Caco-2 (cell line): ENCODE results near the gene MTOR. TPM values are rescaled to one million over a fixed set of nuclear protein-coding genes. Genes with fewer than 3 reads are reported as not detected.

Experiments used
- BruUV-seq: library from RNA; stranded (reverse); fragments of 400-500 nt; replicated peaks from 2 replicates; lab custom pipeline; 2021; lab: Mats Ljungman, UMichigan
- CTCF ChIA-PET: fragments of 300-600 bp; sonication (Branson Sonifier 250); formaldehyde crosslinking; loops from one replicate; lab custom pipeline; 2022; ENCODE audit warnings: antibody characterized with exemption; lab: Charles Lee
- POLR2A ChIA-PET: fragments of 300-600 bp; sonication (Branson Sonifier 250); formaldehyde crosslinking; loops from one replicate; lab custom pipeline; 2022; ENCODE audit warnings: antibody characterized with exemption; lab: Charles Lee
- DNase-seq, 2 experiments: peaks; one replicate each; pipeline versions ENCODE4 v3.0.0 to v3.0.0-alpha.2; 2020 to 2022
- H3K27me3 ChIP-seq: replicated peaks from 2 replicates; pipeline ENCODE4 v1.6.0; 2011; ENCODE audit warnings: low read length; ENCODE audit not compliant: control insufficient read depth, insufficient read depth
- H3K36me3 ChIP-seq: 2 replicates; pipeline ENCODE4 v1.5.1; 2011; ENCODE audit warnings: low read length; ENCODE audit not compliant: control insufficient read depth, insufficient read depth
- H3K4me1 ChIP-seq: fragments of 250-450 bp; sonication (Bioruptor Pico); 2 replicates; pipeline ENCODE4 v1.5.1; 2020; ENCODE audit warnings: mild to moderate bottlenecking
- H3K4me3 ChIP-seq: 2 replicates; pipeline ENCODE4 v1.5.1; 2011; ENCODE audit warnings: low read depth, mild to moderate bottlenecking, control low read depth, low read length
- H3K9me3 ChIP-seq: fragments of 250-450 bp; sonication (Bioruptor Pico); 2 replicates; pipeline ENCODE4 v1.5.1; 2020; ENCODE audit warnings: mild to moderate bottlenecking, moderate library complexity
- H3K27ac Mint-ChIP-seq: one replicate; pipeline ENCODE4 v1.8.0; 2022; ENCODE audit warnings: mixed read lengths; ENCODE audit not compliant: unreplicated experiment
- H3K27me3 Mint-ChIP-seq: one replicate; pipeline ENCODE4 v1.8.0; 2022; ENCODE audit warnings: mixed read lengths; ENCODE audit not compliant: insufficient read depth, unreplicated experiment
- H3K36me3 Mint-ChIP-seq: one replicate; pipeline ENCODE4 v1.8.0; 2022; ENCODE audit warnings: mild to moderate bottlenecking, mixed read lengths; ENCODE audit not compliant: insufficient read depth, unreplicated experiment
- H3K4me1 Mint-ChIP-seq: one replicate; pipeline ENCODE4 v1.8.0; 2022; ENCODE audit warnings: low read depth, mixed read lengths; ENCODE audit not compliant: unreplicated experiment
- H3K4me3 Mint-ChIP-seq: one replicate; pipeline ENCODE4 v1.8.0; 2022; ENCODE audit warnings: mild to moderate bottlenecking, moderate library complexity, mixed read lengths; ENCODE audit not compliant: unreplicated experiment
- H3K9me3 Mint-ChIP-seq: one replicate; pipeline ENCODE4 v1.8.0; 2022; ENCODE audit warnings: mixed read lengths; ENCODE audit not compliant: unreplicated experiment
- intact Hi-C: fragments of 100-400 bp; cut with micrococcal nuclease; formaldehyde crosslinking; loops from one replicate; pipeline ENCODE4 v1.10.0; 2022; ENCODE audit not compliant: unreplicated experiment
- total RNA-seq: library from RNA; stranded (reverse); gene quantifications from 2 replicates; pipeline ENCODE4 v1.2.3, GENCODE V29; 2022
- TF ChIP-seq, protein P1 (sequence below), 2 experiments: fragments of 200-600 bp in 1 of 2; IDR thresholded peaks; 1 replicate in 1 of 2; 2 replicates in 1 of 2; pipeline versions ENCODE4 v1.5.1 to v1.8.0; 2011 to 2022; ENCODE audit warnings: antibody characterized with exemption in 1 of 2, control low read depth in 1 of 2, inconsistent platforms in 1 of 2, low read depth in 1 of 2, low read length in 1 of 2, mild to moderate bottlenecking in 1 of 2, moderate library complexity in 1 of 2; ENCODE audit not compliant: insufficient read depth in 1 of 2, severe bottlenecking in 1 of 2, unreplicated experiment in 1 of 2

The MTOR gene
- total RNA-seq, 1 experiment from 2014 or later, result 45.7 TPM

DNA sequence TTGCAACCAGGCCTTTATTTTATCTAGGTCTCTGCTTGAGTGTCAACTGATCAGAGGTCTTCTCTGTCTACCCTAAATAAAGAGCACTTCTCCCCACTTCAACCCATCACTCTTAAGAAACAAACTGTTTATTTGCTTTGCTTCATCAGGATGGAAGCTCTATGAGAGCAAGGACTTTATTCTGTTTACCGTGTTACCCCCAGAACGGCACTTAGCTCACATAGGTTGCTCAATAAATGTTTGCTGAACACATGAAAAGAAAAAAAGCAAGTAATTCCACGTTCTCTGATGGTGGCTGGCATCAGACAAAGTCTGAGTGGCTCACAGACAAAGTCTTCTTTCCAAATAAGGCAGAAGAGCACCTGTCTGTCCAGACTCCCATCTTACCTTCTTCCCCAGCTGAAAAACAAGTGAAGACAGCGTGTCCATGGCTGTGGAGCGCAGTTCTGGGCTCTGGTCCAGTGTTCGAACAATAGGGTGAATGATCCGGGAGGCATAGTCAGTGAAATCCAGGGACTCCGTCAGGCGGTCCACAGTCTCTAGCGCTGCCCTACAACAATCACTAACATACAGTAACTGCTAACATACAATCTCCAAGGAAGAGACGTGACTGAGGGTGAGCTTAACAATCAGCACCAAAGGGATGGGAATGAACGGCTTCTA lies 50.3 kb downstream of the MTOR start:
- Mint-ChIP-seq H3K9me3 (no peaks in the 10 kb centered on the region), H3K4me1 (no peaks in the 10 kb centered on the region), H3K36me3 (peaks cover 44% of the 10 kb centered on the region), H3K27me3 (no peaks in the 10 kb centered on the region), H3K27ac (no peak overlapping the region), H3K4me3 (no peak overlapping the region)
- no peaks in the 10 kb centered on the region for H3K9me3 ChIP-seq
- no peak overlapping the region for H3K4me3 ChIP-seq
- TF ChIP-seq, protein P1, sequence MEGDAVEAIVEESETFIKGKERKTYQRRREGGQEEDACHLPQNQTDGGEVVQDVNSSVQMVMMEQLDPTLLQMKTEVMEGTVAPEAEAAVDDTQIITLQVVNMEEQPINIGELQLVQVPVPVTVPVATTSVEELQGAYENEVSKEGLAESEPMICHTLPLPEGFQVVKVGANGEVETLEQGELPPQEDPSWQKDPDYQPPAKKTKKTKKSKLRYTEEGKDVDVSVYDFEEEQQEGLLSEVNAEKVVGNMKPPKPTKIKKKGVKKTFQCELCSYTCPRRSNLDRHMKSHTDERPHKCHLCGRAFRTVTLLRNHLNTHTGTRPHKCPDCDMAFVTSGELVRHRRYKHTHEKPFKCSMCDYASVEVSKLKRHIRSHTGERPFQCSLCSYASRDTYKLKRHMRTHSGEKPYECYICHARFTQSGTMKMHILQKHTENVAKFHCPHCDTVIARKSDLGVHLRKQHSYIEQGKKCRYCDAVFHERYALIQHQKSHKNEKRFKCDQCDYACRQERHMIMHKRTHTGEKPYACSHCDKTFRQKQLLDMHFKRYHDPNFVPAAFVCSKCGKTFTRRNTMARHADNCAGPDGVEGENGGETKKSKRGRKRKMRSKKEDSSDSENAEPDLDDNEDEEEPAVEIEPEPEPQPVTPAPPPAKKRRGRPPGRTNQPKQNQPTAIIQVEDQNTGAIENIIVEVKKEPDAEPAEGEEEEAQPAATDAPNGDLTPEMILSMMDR (IDR thresholded peaks at IDR 0.05; ENCODE audit: insufficient read depth in 1 of 2, low read depth in 1 of 2, low read length in 1 of 2, severe bottlenecking in 1 of 2, unreplicated experiment in 1 of 2), result no peak
- no TSS peak for BruUV-seq
- intact Hi-C loops, result no loop called here
- H3K27me3 ChIP-seq, result no peaks in the 10 kb centered on the region
- CTCF ChIA-PET, result no interaction called here
- DNase-seq, result no peak
- H3K4me1 ChIP-seq, result no peaks in the 10 kb centered on the region
- POLR2A ChIA-PET, result no interaction called here
- peaks cover 4% of the 10 kb centered on the region; the same call in 1 of the 2 replicates for H3K36me3 ChIP-seq

DNA sequence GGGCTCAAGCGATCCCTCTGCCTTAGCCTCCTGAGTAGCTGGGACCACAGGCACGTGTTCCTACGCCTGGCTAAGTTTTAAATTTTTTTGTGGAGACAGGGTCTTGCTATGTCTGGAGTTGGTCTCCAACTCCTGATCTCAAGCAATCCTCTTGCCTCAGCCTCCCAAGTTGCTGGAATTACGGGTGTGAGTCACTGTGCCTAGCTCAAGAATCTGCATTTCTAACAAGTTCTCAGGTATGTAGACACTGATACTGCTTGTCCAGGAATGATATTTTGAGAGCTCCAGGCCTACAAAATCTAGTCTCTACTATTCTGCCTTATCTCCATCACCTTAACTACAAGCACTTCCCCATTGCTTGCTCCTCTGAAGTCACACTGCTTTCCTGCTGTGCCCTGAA lies 50.9 kb downstream of the MTOR start:
- ChIA-PET CTCF (no interaction called here), POLR2A (no interaction called here)
- BruUV-seq, result no TSS peak
- no peak for DNase-seq
- Histone ChIP-seq H3K27me3 (no peaks in the 10 kb centered on the region), H3K4me3 (no peak overlapping the region), H3K9me3 (no peaks in the 10 kb centered on the region), H3K36me3 (peaks cover 4% of the 10 kb centered on the region; the same call in 1 of the 2 replicates), H3K4me1 (no peaks in the 10 kb centered on the region)
- Mint-ChIP-seq H3K36me3 (peaks cover 39% of the 10 kb centered on the region), H3K4me3 (no peak overlapping the region), H3K27ac (no peak overlapping the region), H3K9me3 (no peaks in the 10 kb centered on the region), H3K4me1 (no peaks in the 10 kb centered on the region), H3K27me3 (no peaks in the 10 kb centered on the region)
- TF ChIP-seq, protein P1 (IDR thresholded peaks at IDR 0.05; ENCODE audit: insufficient read depth in 1 of 2, low read depth in 1 of 2, low read length in 1 of 2, severe bottlenecking in 1 of 2, unreplicated experiment in 1 of 2), result no peak
- intact Hi-C loops, result no loop called here

DNA sequence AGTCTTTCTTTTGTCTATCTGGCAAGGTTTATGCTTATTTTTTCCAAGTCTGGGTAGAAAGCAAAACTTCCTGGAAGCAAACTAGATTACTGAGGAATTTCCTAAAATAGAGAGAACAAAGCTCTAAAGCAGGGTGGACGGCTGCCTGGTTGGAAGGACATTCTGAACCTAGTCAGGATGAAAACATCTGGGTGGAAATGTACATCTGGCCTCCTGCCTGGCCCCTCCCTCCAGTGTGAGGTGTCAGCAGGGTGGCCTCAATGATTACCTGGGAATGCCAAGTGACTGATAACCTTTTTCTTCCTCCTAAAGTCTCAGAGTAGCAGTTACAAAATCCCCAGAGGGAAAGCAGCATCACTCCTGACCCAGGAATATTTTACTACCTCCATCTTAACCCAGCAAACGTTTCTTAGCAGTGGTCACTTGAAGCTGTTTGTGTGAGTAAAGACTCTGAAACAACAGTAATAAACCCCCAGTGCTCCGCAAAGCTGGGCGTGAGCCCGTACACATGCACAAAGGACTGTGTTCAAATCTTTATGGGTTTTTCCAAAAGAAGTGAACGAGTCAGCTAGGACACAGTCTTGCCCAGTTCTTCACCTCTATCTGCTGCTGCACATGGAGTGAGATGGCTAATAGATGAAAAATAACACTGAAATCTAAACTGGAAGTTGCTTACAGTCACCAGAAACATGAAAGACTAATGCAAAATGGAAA lies 54.3 kb downstream of the MTOR start:
- Histone ChIP-seq H3K4me3 (no peak overlapping the region), H3K9me3 (no peaks in the 10 kb centered on the region), H3K4me1 (no peaks in the 10 kb centered on the region), H3K27me3 (no peaks in the 10 kb centered on the region), H3K36me3 (peaks cover 4% of the 10 kb centered on the region)
- no peaks in the 10 kb centered on the region for H3K4me1 Mint-ChIP-seq
- intact Hi-C loops, result no loop called here
- POLR2A ChIA-PET, result interaction anchor here (0.6 kb wide), 1 partner anchor 213 kb away, joined by 6 read pairs; no protein-coding TSS in a partner anchor
- CTCF ChIA-PET, result no interaction called here
- TF ChIP-seq, protein P1 (IDR thresholded peaks at IDR 0.05; ENCODE audit: insufficient read depth in 1 of 2, low read depth in 1 of 2, low read length in 1 of 2, severe bottlenecking in 1 of 2, unreplicated experiment in 1 of 2), result no peak
- no TSS peak for BruUV-seq
- no peak overlapping the region for H3K4me3 Mint-ChIP-seq
- no peak for DNase-seq
- no peak overlapping the region for H3K27ac Mint-ChIP-seq
- no peaks in the 10 kb centered on the region for H3K27me3 Mint-ChIP-seq
- H3K36me3 Mint-ChIP-seq, result peaks cover 38% of the 10 kb centered on the region
- H3K9me3 Mint-ChIP-seq, result no peaks in the 10 kb centered on the region
